Fibroblast of pulmonary artery (primary cell): ENCODE data around the gene ETDC.
"Not testable (repeated sequence)": the region's sequence is repeated elsewhere in the genome, so short reads cannot be mapped to it uniquely, and the experiment has no call there.

ENCODE experiments used
- DNase-seq: peaks from one replicate; pipeline ENCODE4 v3.0.0-alpha.2; 2010; ENCODE audit warnings: low read depth
- H3K4me3 ChIP-seq: replicated peaks from 2 replicates; pipeline ENCODE4 v1.5.1; 2011; ENCODE audit warnings: low read depth, mild to moderate bottlenecking, control low read depth, low read length, moderate library complexity
- TF ChIP-seq, protein P1 (sequence below): IDR thresholded peaks from 2 replicates; pipeline ENCODE4 v1.5.1; 2011; ENCODE audit warnings: mild to moderate bottlenecking, control low read depth, low read length, inconsistent platforms; ENCODE audit errors: missing control alignments

The ETDC gene

DNA sequence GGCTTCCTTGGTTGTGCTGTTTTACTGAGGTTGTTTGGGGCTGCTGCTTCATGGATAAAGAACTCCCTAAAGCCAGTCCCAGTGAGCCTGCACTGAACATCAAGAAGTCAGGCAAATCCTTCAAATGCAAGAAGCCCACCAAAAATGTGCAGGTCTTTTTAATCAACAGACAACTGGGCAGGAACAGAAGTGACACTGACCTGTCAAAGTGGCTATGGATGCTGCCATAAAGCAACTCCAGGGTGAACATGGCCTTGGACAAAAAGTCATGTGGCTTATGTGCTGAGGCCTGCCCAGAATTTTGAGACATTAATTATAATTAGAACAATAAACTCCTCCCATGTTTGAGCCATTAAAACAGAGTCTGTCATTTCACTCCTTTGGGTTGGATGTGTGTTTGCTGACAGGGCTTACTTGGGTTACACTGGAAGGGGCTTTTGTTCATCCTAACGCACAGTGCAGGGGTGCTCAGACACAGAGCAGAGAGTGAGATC, at the start of gene ETDC:
Gene ETDC, plus strand, starts transcription at position 51 of the 494 bp plus-strand sequence. Its CDS starts 0 bp downstream, at position 51.
- H3K4me3 ChIP-seq: no peak within 1 kb of the TSS
- TF ChIP-seq, protein P1, sequence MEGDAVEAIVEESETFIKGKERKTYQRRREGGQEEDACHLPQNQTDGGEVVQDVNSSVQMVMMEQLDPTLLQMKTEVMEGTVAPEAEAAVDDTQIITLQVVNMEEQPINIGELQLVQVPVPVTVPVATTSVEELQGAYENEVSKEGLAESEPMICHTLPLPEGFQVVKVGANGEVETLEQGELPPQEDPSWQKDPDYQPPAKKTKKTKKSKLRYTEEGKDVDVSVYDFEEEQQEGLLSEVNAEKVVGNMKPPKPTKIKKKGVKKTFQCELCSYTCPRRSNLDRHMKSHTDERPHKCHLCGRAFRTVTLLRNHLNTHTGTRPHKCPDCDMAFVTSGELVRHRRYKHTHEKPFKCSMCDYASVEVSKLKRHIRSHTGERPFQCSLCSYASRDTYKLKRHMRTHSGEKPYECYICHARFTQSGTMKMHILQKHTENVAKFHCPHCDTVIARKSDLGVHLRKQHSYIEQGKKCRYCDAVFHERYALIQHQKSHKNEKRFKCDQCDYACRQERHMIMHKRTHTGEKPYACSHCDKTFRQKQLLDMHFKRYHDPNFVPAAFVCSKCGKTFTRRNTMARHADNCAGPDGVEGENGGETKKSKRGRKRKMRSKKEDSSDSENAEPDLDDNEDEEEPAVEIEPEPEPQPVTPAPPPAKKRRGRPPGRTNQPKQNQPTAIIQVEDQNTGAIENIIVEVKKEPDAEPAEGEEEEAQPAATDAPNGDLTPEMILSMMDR: no peak
- DNase-seq: no peak

- H3K4me3 ChIP-seq, DNase-seq: not testable (repeated sequence)
These were observed 48.3 kb upstream of the ETDC start for GRCh38 chrX:135260976-135261375.

DNA sequence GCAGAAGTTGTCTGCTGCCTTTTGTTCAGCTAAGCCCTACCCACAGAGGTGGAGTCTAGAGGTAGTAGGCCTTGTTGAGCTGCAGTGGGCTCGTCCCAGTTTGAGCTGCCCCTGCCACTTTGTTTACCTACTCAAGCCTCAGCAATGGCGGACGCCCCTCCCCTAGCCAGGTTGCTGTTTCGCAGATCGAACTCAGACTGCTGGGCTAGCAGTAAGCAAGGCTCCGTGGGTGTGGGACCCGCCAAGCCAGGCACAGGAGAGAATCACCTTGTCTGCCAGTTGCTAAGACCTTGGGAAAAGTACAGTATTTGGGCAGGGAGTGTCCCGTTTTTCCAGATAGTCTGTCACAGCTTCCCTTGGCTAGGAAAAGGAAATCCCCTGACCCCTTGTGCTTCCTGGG, 45.9 kb upstream of the ETDC start:
- not testable (repeated sequence) for H3K4me3 ChIP-seq

GRCh38 chrX:135264206-135264605, 45.1 kb upstream of the ETDC start:
- no peak for DNase-seq
- TF ChIP-seq, protein P1: no peak
- H3K4me3 ChIP-seq: no peak overlapping the region

More for the DNA sequence above, 45.9 kb upstream of the ETDC start:
- not testable (repeated sequence) for DNase-seq

DNA sequence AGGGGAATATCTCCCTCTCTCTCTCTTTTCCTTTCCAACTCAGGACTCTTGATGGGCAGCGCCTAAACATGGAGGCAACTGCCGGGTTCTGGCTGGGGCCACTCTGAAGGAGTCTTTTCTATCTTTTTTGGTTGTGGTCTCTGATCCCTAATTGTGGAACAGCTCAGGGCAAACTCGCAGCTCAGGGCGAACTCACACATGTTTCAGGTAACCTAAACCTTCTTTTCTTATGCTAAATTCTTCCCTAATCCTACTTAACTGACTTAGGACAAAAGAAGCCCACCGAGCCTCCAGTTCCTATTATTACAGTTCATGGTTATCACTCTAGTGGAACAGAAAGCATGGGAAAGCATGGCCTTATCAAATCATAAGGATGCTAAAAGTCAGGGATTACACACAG, 36.1 kb upstream of the ETDC start:
- TF ChIP-seq, protein P1: no peak
- no peak for DNase-seq
- H3K4me3 ChIP-seq: no peak overlapping the region

GRCh38 chrX:135275973-135276372, 33.3 kb upstream of the ETDC start:
- no peak for DNase-seq
- TF ChIP-seq, protein P1: no peak
- H3K4me3 ChIP-seq: no peak overlapping the region

DNA sequence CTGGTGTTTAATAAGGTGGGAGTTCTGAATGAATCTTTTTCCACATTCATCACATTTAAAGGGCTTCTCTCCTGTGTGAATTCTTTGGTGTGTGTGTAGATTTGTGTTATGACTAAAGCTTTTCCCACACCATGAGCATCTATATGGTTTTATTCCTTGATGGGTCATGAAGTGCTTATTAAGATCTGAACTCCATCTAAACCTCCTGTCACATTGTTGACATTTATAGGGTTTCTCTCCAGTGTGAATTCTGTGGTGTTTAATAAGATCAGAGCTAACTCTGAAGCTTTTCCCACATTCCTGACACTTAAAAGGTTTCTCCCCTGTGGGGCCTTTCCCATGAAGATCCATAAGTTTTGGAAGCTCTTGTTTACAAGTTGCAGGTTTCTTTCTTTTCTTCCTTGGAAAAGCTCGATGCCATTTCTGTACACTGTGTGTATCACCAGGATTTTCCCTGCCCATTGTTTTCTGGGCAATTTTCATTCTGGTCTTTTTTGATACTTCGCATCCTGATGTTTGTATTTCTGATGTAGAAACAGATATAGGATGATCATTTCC, 21.9 kb upstream of the ETDC start:
- no peak overlapping the region for H3K4me3 ChIP-seq
- TF ChIP-seq, protein P1: no peak
- DNase-seq: no peak

DNA sequence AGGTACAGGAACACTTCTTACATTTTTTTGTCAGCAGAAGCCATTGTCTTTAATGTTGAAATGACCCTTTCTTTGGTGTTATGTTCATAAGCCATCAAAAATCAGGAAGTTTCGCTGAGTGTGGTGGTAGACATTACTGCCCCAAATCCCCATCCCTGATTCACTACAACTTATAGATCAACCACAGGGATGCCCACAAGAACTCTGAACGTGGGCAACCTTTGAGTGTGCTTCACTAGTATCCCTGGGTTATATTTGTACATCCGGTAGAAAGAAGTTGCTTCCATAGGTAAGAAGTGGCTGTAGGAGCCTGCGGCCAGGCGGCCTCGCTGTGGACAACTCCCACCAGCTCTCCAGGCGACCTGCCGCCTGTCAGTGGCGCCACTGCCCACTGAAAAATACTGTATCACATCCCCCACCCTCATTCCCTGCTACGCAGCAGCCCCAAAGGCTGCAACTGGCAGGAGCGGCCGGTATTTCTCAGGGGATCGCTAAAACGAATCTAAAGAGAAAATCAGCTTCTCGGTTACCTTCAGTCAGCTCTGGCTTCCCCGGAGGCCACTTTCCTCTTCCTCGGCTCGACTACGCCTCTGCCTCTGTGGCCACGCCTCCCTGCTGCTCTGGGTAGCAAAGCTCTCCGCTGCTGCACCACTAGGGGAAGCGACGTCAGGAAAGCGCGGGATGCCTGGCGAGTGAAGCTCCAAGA, 13.9 kb upstream of the ETDC start:
- peak overlapping the region; percentile 46 for H3K4me3 ChIP-seq
- TF ChIP-seq, protein P1: peak; percentile 30
- peak; percentile 34 for DNase-seq
